Vagina (tissue), 2 donors: ENCODE results near the gene SERPINB13. TPM values are rescaled to one million over a fixed set of nuclear protein-coding genes. Genes with fewer than 3 reads are reported as not detected.

Source experiments
- DNase-seq, 2 donors: peaks; one replicate each; pipeline ENCODE4 v3.0.0-alpha.2; 2017; ENCODE audit errors: extremely low spot score in 2 of 2
- H3K27ac ChIP-seq: fragments of 200-600 bp; sonication (generic); one replicate; pipeline ENCODE4 v1.5.1; 2019
- H3K27me3 ChIP-seq: fragments of 200-600 bp; sonication (generic); one replicate; pipeline ENCODE4 v1.5.1; 2019
- H3K36me3 ChIP-seq, 2 donors: fragments of 200-600 bp; sonication (generic); one replicate each; pipeline ENCODE4 v1.5.1; 2017 to 2019
- H3K4me1 ChIP-seq: fragments of 200-600 bp; sonication (generic); one replicate; pipeline ENCODE4 v1.5.1; 2019
- H3K4me3 ChIP-seq, 2 donors: fragments of 200-600 bp; sonication (generic); 1 replicate in 1 of 2; 2 replicates in 1 of 2; pipeline ENCODE4 v1.5.1; 2016 to 2019
- H3K9me3 ChIP-seq: fragments of 200-600 bp; sonication (generic); one replicate; pipeline ENCODE4 v1.5.1; 2019
- CTCF ChIP-seq, 3 experiments: fragments of 450-650 bp in 2 of 3; fragments of 200-600 bp in 1 of 3; sonication (generic) in 1 of 3; IDR thresholded peaks; one replicate each; pipeline ENCODE4 v1.5.1; 2017 to 2019; ENCODE audit warnings: antibody characterized with exemption in 3 of 3, mild to moderate bottlenecking in 2 of 3, moderate library complexity in 2 of 3
- POLR2A ChIP-seq, 2 donors: fragments of 450-650 bp; IDR thresholded peaks; one replicate each; pipeline ENCODE4 v1.6.1; 2017; ENCODE audit warnings: antibody characterized with exemption in 2 of 2, mild to moderate bottlenecking in 2 of 2, moderate library complexity in 2 of 2
- POLR2AphosphoS5 ChIP-seq, 2 donors: sonication (generic); formaldehyde crosslinking; IDR thresholded peaks; one replicate each; pipeline ENCODE4 v1.9.0; 2017; ENCODE audit warnings: antibody characterized with exemption in 2 of 2, mild to moderate bottlenecking in 2 of 2, low read depth in 1 of 2; ENCODE audit not compliant: insufficient read depth in 1 of 2
- intact Hi-C: fragments of 100-400 bp; cut with DNase I; formaldehyde crosslinking; loops from one replicate; pipeline ENCODE4 v1.15.1; 2023
- total RNA-seq: library from RNA; depleted of rRNA; stranded (reverse); fragments of >200 nt; gene quantifications from one replicate; pipeline ENCODE4 v1.2.3, GENCODE V29; 2016

Gene SERPINB13
- total RNA-seq, 1 donor from 2014 or later = 131 TPM

- H3K36me3 ChIP-seq = no peaks in the 10 kb centered on the region
- no peak for DNase-seq
- no peaks in the 10 kb centered on the region for H3K9me3 ChIP-seq
- H3K27me3 ChIP-seq = no peaks in the 10 kb centered on the region
- TF ChIP-seq POLR2AphosphoS5 (IDR thresholded peaks at IDR 0.05; ENCODE audit: insufficient read depth in 1 of 2, low read depth in 1 of 2) (no peak), CTCF (IDR thresholded peaks at IDR 0.05) (no peak), POLR2A (IDR thresholded peaks at IDR 0.05) (no peak)
- no peaks in the 10 kb centered on the region for H3K4me1 ChIP-seq
- intact Hi-C loops = no loop called here
- no peak overlapping the region for H3K27ac ChIP-seq
- no peak overlapping the region for H3K4me3 ChIP-seq
These were observed 27.3 kb upstream of the SERPINB13 start for GRCh38 chr18:63559567-63560491.

GRCh38 chr18:63562284-63562683 lies 24.9 kb upstream of the SERPINB13 start:
- Histone ChIP-seq H3K9me3 (no peaks in the 10 kb centered on the region), H3K27me3 (no peaks in the 10 kb centered on the region), H3K27ac (no peak overlapping the region), H3K36me3 (no peaks in the 10 kb centered on the region), H3K4me3 (no peak overlapping the region), H3K4me1 (no peaks in the 10 kb centered on the region)
- intact Hi-C loops = no loop called here
- no peak for TF ChIP-seq POLR2A (IDR thresholded peaks at IDR 0.05)
- TF ChIP-seq POLR2AphosphoS5 (IDR thresholded peaks at IDR 0.05; ENCODE audit: insufficient read depth in 1 of 2, low read depth in 1 of 2) = no peak
- no peak for TF ChIP-seq CTCF (IDR thresholded peaks at IDR 0.05)
- DNase-seq = no peak

- TF ChIP-seq POLR2AphosphoS5 (IDR thresholded peaks at IDR 0.05; ENCODE audit: insufficient read depth in 1 of 2, low read depth in 1 of 2) (no peak), POLR2A (IDR thresholded peaks at IDR 0.05) (no peak), CTCF (IDR thresholded peaks at IDR 0.05) (no peak)
- no peaks in the 10 kb centered on the region for H3K27me3 ChIP-seq
- no peak overlapping the region for H3K4me3 ChIP-seq
- no peaks in the 10 kb centered on the region for H3K9me3 ChIP-seq
- DNase-seq = no peak
- no peaks in the 10 kb centered on the region for H3K4me1 ChIP-seq
- no peak overlapping the region for H3K27ac ChIP-seq
- no peaks in the 10 kb centered on the region for H3K36me3 ChIP-seq
- intact Hi-C loops = no loop called here
These were observed 23.1 kb upstream of the SERPINB13 start for GRCh38 chr18:63564021-63564420.

GRCh38 chr18:63564561-63564960 lies 22.6 kb upstream of the SERPINB13 start:
- Histone ChIP-seq H3K27me3 (no peaks in the 10 kb centered on the region), H3K9me3 (no peaks in the 10 kb centered on the region), H3K36me3 (no peaks in the 10 kb centered on the region), H3K27ac (no peak overlapping the region), H3K4me3 (no peak overlapping the region), H3K4me1 (no peaks in the 10 kb centered on the region)
- TF ChIP-seq POLR2A (IDR thresholded peaks at IDR 0.05) (no peak), POLR2AphosphoS5 (IDR thresholded peaks at IDR 0.05; ENCODE audit: insufficient read depth in 1 of 2, low read depth in 1 of 2) (no peak), CTCF (IDR thresholded peaks at IDR 0.05) (no peak)
- DNase-seq = no peak
- intact Hi-C loops = no loop called here

GRCh38 chr18:63567276-63567675 lies 19.9 kb upstream of the SERPINB13 start:
- Histone ChIP-seq H3K27me3 (no peaks in the 10 kb centered on the region), H3K4me3 (no peak overlapping the region), H3K27ac (no peak overlapping the region), H3K36me3 (no peaks in the 10 kb centered on the region), H3K9me3 (no peaks in the 10 kb centered on the region), H3K4me1 (no peaks in the 10 kb centered on the region)
- TF ChIP-seq POLR2A (IDR thresholded peaks at IDR 0.05) (no peak), POLR2AphosphoS5 (IDR thresholded peaks at IDR 0.05; ENCODE audit: insufficient read depth in 1 of 2, low read depth in 1 of 2) (no peak), CTCF (IDR thresholded peaks at IDR 0.05) (no peak)
- DNase-seq = no peak
- intact Hi-C loops = no loop called here
